MM.1S (cell line): ENCODE results near the gene ZDHHC7.

ENCODE experiments used
- CTCF ChIP-seq: fragments of 300-600 bp; sonication (generic); IDR thresholded peaks from 2 replicates; pipeline ENCODE4 v1.5.1; 2016; ENCODE audit warnings: antibody characterized with exemption, low read length, mixed read lengths
- EZH2 ChIP-seq: fragments of 300-600 bp; sonication (generic); optimal IDR thresholded peaks from 2 replicates; pipeline ENCODE3; 2017; ENCODE audit warnings: low read depth, mild to moderate bottlenecking, antibody characterized with exemption, low read length, mixed read lengths
- EZH2phosphoT487 ChIP-seq: fragments of 300-600 bp; sonication (generic); IDR thresholded peaks from 2 replicates; pipeline ENCODE4 v1.6.1; 2018; ENCODE audit warnings: antibody characterized with exemption, low read length

- TF ChIP-seq EZH2phosphoT487, result no peak
- TF ChIP-seq CTCF, result no peak
- TF ChIP-seq EZH2, result no peak
Observed at GRCh38 chr16:85028685-85029407, 17.5 kb upstream of the ZDHHC7 start.
